ENCODE results near the gene LARP1B. TPM values are rescaled to one million over a fixed set of nuclear protein-coding genes. Genes with fewer than 3 reads are reported as not detected.
A peak's percentile ranks its signal among the peaks of the same experiment; 100 is the strongest.

The LARP1B gene
- total and polyA plus RNA-seq, 9 of the 15 experiments (the other 6 are each of a cell fraction or from before 2014, with no cell fraction given), result 19.2 to 59.7 (median 37.9) TPM

DNA sequence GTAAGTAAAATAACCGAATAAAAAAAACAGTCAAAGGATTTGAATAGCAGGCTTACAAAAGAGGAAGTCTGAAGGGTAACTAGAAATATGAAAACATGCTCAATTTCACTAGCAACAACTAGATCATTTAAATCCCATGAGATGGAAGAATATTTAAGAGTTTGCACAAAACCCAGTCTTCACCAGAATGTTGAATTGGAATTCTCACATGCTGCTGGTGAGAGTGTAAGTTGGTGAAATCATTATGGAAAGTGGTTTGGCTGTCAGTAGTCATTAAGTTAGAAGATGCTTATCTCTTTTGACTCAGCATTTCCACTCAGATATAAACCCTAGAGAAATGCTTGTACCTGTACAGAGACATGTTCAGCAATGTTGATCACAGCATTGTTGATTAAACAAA lies 116.4 kb downstream of the LARP1B start (continued):
- TF ChIP-seq, protein P1, sequence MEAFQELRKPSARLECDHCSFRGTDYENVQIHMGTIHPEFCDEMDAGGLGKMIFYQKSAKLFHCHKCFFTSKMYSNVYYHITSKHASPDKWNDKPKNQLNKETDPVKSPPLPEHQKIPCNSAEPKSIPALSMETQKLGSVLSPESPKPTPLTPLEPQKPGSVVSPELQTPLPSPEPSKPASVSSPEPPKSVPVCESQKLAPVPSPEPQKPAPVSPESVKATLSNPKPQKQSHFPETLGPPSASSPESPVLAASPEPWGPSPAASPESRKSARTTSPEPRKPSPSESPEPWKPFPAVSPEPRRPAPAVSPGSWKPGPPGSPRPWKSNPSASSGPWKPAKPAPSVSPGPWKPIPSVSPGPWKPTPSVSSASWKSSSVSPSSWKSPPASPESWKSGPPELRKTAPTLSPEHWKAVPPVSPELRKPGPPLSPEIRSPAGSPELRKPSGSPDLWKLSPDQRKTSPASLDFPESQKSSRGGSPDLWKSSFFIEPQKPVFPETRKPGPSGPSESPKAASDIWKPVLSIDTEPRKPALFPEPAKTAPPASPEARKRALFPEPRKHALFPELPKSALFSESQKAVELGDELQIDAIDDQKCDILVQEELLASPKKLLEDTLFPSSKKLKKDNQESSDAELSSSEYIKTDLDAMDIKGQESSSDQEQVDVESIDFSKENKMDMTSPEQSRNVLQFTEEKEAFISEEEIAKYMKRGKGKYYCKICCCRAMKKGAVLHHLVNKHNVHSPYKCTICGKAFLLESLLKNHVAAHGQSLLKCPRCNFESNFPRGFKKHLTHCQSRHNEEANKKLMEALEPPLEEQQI (IDR thresholded peaks at IDR 0.05), result peak; percentile 42; the same call in 1 of the 2 replicates
- TF ChIP-seq ZNF407 (IDR thresholded peaks at IDR 0.05; ENCODE audit: low read depth), result no peak
- TF ChIP-seq MAZ (CRISPR knock-in tag; conservative IDR thresholded peaks at IDR 0.05 in 1 of 2, IDR thresholded peaks at IDR 0.05 in 1 of 2), result no peak
- TF ChIP-seq GABPA (tag; conservative IDR thresholded peaks at IDR 0.05; ENCODE audit: low read depth), result no peak
- TF ChIP-seq, protein P2, sequence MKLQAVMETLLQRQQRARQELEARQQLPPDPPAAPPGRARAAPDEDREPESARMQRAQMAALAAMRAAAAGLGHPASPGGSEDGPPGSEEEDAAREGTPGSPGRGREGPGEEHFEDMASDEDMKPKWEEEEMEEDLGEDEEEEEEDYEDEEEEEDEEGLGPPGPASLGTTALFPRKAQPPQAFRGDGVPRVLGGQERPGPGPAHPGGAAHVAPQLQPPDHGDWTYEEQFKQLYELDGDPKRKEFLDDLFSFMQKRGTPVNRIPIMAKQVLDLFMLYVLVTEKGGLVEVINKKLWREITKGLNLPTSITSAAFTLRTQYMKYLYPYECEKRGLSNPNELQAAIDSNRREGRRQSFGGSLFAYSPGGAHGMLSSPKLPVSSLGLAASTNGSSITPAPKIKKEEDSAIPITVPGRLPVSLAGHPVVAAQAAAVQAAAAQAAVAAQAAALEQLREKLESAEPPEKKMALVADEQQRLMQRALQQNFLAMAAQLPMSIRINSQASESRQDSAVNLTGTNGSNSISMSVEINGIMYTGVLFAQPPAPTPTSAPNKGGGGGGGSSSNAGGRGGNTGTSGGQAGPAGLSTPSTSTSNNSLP (IDR thresholded peaks at IDR 0.05; ENCODE audit: borderline replicate concordance, low read depth, low read length), result 0 out of 2 replicates have a peak, but pooled peaks have one; percentile 38
- peak; percentile 89 for TF ChIP-seq SMARCA4 (IDR thresholded peaks at IDR 0.05)
- peak; percentile 86 for TF ChIP-seq JUND (IDR thresholded peaks at IDR 0.05; ENCODE audit: borderline replicate concordance, low read depth, low read length)
- TF ChIP-seq JUND (tag; IDR thresholded peaks at IDR 0.05; ENCODE audit: borderline replicate concordance, low read depth, low read length), result peak; percentile 89; the same call in 2 of the 3 replicates
- no peak for TF ChIP-seq HDAC6 (IDR thresholded peaks at IDR 0.05; ENCODE audit: low read depth, low read length)
- TF ChIP-seq SMARCA5 (IDR thresholded peaks at IDR 0.05), result no peak
- peak; percentile 67; the same call in 1 of the 2 replicates for TF ChIP-seq SMARCC2 (IDR thresholded peaks at IDR 0.05; ENCODE audit: low read depth)
- TF ChIP-seq FOXK2 (conservative IDR thresholded peaks at IDR 0.05 in 1 of 2, IDR thresholded peaks at IDR 0.05 in 1 of 2; ENCODE audit: low read depth in 2 of 2), result no peak
- TF ChIP-seq ZNF764 (CRISPR knock-in tag; IDR thresholded peaks at IDR 0.05; ENCODE audit: low read depth), result no peak
- TF ChIP-seq GMEB1 (CRISPR knock-in tag; IDR thresholded peaks at IDR 0.05), result no peak
